K562 (cell line): ENCODE results near the gene SBK3. TPM values are rescaled to one million over a fixed set of nuclear protein-coding genes. Genes with fewer than 3 reads are reported as not detected.

Experiments
- CBFA2T3 ChIP-seq: fragments of 450-650 bp; IDR thresholded peaks from 2 replicates; pipeline ENCODE4 v1.6.1; 2017
- FUS ChIP-seq: fragments of 200-400 bp; formaldehyde crosslinking; optimal IDR thresholded peaks from 2 replicates; pipeline ENCODE3; 2017; ENCODE audit warnings: low read depth, low read length
- GABPB1 ChIP-seq: sonication (generic); formaldehyde crosslinking; IDR thresholded peaks from 2 replicates; pipeline ENCODE4 v1.8.0; 2022; ENCODE audit warnings: mild to moderate bottlenecking, missing genetic modification reagents
- HSF4 ChIP-seq: fragments of 250-450 bp; sonication (Bioruptor Pico); IDR thresholded peaks from 2 replicates; pipeline ENCODE4 v2.1.2; 2022; ENCODE audit warnings: mild to moderate bottlenecking, moderate library complexity, borderline replicate concordance
- IFI16 ChIP-seq: fragments of 250-450 bp; sonication (Bioruptor Pico); IDR thresholded peaks from 2 replicates; pipeline ENCODE4 v2.1.2; 2022; ENCODE audit warnings: mild to moderate bottlenecking, inconsistent platforms
- KAT7 ChIP-seq: sonication (generic); formaldehyde crosslinking; IDR thresholded peaks from 2 replicates; pipeline ENCODE4 v1.8.0; 2022; ENCODE audit warnings: missing genetic modification reagents, mild to moderate bottlenecking, borderline replicate concordance
- KLF1 ChIP-seq: fragments of 450-650 bp; IDR thresholded peaks from 2 replicates; pipeline ENCODE4 v1.6.1; 2016; ENCODE audit warnings: missing genetic modification characterization, missing compliant biosample characterization
- MAX ChIP-seq: sonication (generic); formaldehyde crosslinking; IDR thresholded peaks from 2 replicates; pipeline ENCODE4 v1.9.0; 2022; ENCODE audit warnings: mild to moderate bottlenecking, missing genetic modification reagents
- MCM3 ChIP-seq: fragments of 450-650 bp; IDR thresholded peaks from 2 replicates; pipeline ENCODE4 v1.6.1; 2016
- MYNN ChIP-seq, 2 experiments: sonication (generic); formaldehyde crosslinking in 1 of 2; IDR thresholded peaks; 2 replicates each; pipeline versions ENCODE4 v1.5.0 to v1.6.1; 2016 to 2020; ENCODE audit warnings: antibody characterized with exemption in 1 of 2, missing genetic modification reagents in 1 of 2
- NCOA1 ChIP-seq: fragments of 450-650 bp; IDR thresholded peaks from 2 replicates; pipeline ENCODE4 v1.6.1; 2016; ENCODE audit warnings: low read depth
- NFE2 ChIP-seq: IDR thresholded peaks from 2 replicates; pipeline ENCODE4 v1.6.1; 2014; ENCODE audit warnings: antibody characterized with exemption, low read depth
- RBM25 ChIP-seq: fragments of 200-400 bp; formaldehyde crosslinking; IDR thresholded peaks from 2 replicates; pipeline ENCODE4 v1.6.1; 2018; ENCODE audit warnings: low read length, low read depth, moderate library complexity; ENCODE audit not compliant: severe bottlenecking
- SAFB ChIP-seq: fragments of 200-400 bp; formaldehyde crosslinking; IDR thresholded peaks from 2 replicates; pipeline ENCODE4 v1.6.1; 2017; ENCODE audit warnings: low read depth, low read length, borderline replicate concordance
- SMAD4 ChIP-seq: fragments of 250-450 bp; sonication (Bioruptor Pico); conservative IDR thresholded peaks from 2 replicates; pipeline ENCODE4 v1.8.0; 2021; ENCODE audit warnings: inconsistent platforms, mild to moderate bottlenecking, moderate library complexity
- STAG1 ChIP-seq: sonication (generic); formaldehyde crosslinking; IDR thresholded peaks from 2 replicates; pipeline ENCODE4 v1.5.0; 2020; ENCODE audit warnings: missing genetic modification reagents, borderline replicate concordance
- SUPT5H ChIP-seq: fragments of 450-650 bp; IDR thresholded peaks from 2 replicates; pipeline ENCODE4 v1.6.1; 2016
- TCF7 ChIP-seq: sonication (generic); IDR thresholded peaks from 2 replicates; pipeline ENCODE4 v1.6.1; 2016; ENCODE audit warnings: antibody characterized with exemption, borderline replicate concordance
- ZC3H4 ChIP-seq: sonication (generic); formaldehyde crosslinking; IDR thresholded peaks from 2 replicates; pipeline ENCODE4 v1.9.0; 2021; ENCODE audit warnings: missing genetic modification reagents, borderline replicate concordance
- ZNF143 ChIP-seq: sonication (generic); formaldehyde crosslinking; IDR thresholded peaks from 2 replicates; pipeline ENCODE4 v1.9.0; 2022; ENCODE audit warnings: mild to moderate bottlenecking, missing genetic modification reagents
- ZNF354B ChIP-seq: fragments of 250-450 bp; sonication (Bioruptor Pico); IDR thresholded peaks from 2 replicates; pipeline ENCODE4 v1.4.0; 2020
- ZNF41 ChIP-seq: fragments of 250-450 bp; sonication (Bioruptor Pico); conservative IDR thresholded peaks from 2 replicates; pipeline ENCODE4 v1.4.0; 2020; ENCODE audit warnings: mild to moderate bottlenecking
- ZNF507 ChIP-seq: conservative IDR thresholded peaks from 2 replicates; pipeline ENCODE4 v1.6.1; 2017; ENCODE audit warnings: missing genetic modification characterization, missing compliant biosample characterization
- ZNF699 ChIP-seq: fragments of 250-450 bp; sonication (Bioruptor Pico); IDR thresholded peaks from 2 replicates; pipeline ENCODE4 v1.8.0; 2021; ENCODE audit warnings: mild to moderate bottlenecking, moderate library complexity; ENCODE audit not compliant: insufficient replicate concordance
- polyA plus RNA-seq, 8 experiments: library from polyadenylated mRNA; depleted of rRNA in 4 of 8; stranded (reverse) in 5 of 8; unstranded in 3 of 8; fragments of >200 nt; fragmentation: Nextera tagmentation in 2 of 8; fragmentation: Illumina TruSeq in 1 of 8; extraction: Ambion mirVana in 2 of 8; extraction: Trizol in 1 of 8; gene quantifications; 2 replicates each; pipeline versions ENCODE4 v1.2.1 to v1.2.3, GENCODE V29; 2011 to 2014; ENCODE audit warnings: inconsistent platforms in 1 of 8, missing spikeins in 1 of 8
- total RNA-seq, 7 experiments: library from RNA; depleted of rRNA in 6 of 7; stranded (reverse); fragments of >200 nt in 6 of 7; fragmentation: Illumina TruSeq in 2 of 7; extraction: Trizol in 2 of 7; gene quantifications; 2 replicates each; pipeline versions ENCODE4 v1.2.1 to v1.2.3, GENCODE V29; 2011 to 2021; ENCODE audit warnings: low replicate concordance in 1 of 7
- TF ChIP-seq, protein P1 (sequence below): fragments of 250-450 bp; sonication (Bioruptor Pico); IDR thresholded peaks from 2 replicates; pipeline ENCODE4 v1.4.0; 2020; ENCODE audit warnings: mild to moderate bottlenecking, moderate library complexity, borderline replicate concordance
- TF ChIP-seq, protein P2 (sequence below): fragments of 200-400 bp; formaldehyde crosslinking; IDR thresholded peaks from 2 replicates; pipeline ENCODE4 v1.6.1; 2017; ENCODE audit warnings: mild to moderate bottlenecking, low read depth, low read length, moderate library complexity

The SBK3 gene
- total and polyA plus RNA-seq, 9 of the 15 experiments (the other 6 are each of a cell fraction or from before 2014, with no cell fraction given) = 0.11 to 0.43 (median 0.13) TPM; not detected in 6

DNA sequence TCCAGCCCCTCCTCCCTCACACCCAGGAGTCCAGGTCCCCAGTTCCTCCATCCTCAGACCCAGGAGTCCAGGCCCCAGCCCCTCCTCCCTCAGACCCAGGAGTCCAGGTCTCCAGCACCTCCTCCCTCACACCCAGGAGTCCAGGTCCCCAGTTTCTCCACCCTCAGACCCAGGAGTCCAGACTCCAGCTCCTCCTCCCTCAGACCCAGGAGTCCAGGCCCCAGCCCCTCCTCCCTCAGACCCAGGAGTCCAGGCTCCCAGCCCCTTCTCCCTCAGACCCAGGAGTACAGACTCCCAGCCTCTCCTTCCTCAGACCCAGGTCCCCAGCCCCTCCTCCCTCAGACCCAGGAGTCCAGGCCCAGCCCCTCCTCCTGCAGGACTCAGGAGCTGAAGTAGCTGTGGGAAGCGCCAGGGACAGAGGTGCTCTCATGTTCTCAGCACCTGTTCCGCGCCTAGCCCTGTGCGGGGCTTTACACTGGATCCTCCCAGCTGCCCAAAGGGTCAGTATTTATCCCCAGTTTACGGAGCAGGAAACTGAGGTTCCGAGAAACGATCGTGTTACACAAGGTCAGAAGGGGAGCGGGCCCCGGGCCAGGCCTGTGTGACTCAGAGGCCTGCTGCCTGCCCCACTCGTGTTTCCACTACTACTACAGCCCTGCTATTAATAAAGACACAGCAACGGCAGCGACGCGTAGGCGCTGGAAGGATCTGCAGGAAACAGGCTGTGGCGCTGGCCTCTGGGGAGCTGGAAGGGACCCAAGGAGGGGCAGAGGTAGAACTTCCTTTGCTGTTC, 1.7 kb upstream of the SBK3 start (continued):
- no peak for TF ChIP-seq KAT7
- TF ChIP-seq NFE2 = no peak
- TF ChIP-seq ZNF507 (tag) = no peak
- TF ChIP-seq GABPB1 (CRISPR knock-in tag) = no peak
- no peak for TF ChIP-seq ZC3H4 (CRISPR knock-in tag)
- no peak for TF ChIP-seq ZNF41 (CRISPR knock-in tag)
- TF ChIP-seq ZNF699 (CRISPR knock-in tag) = no peak
- TF ChIP-seq FUS = no peak
- TF ChIP-seq SMAD4 (CRISPR knock-in tag) = peak; percentile 50; the same call in 1 of the 2 replicates
- TF ChIP-seq MAX (CRISPR knock-in tag) = peak; percentile 59; the same call in 1 of the 2 replicates
- TF ChIP-seq CBFA2T3 = peak; percentile 22
- TF ChIP-seq, protein P1, sequence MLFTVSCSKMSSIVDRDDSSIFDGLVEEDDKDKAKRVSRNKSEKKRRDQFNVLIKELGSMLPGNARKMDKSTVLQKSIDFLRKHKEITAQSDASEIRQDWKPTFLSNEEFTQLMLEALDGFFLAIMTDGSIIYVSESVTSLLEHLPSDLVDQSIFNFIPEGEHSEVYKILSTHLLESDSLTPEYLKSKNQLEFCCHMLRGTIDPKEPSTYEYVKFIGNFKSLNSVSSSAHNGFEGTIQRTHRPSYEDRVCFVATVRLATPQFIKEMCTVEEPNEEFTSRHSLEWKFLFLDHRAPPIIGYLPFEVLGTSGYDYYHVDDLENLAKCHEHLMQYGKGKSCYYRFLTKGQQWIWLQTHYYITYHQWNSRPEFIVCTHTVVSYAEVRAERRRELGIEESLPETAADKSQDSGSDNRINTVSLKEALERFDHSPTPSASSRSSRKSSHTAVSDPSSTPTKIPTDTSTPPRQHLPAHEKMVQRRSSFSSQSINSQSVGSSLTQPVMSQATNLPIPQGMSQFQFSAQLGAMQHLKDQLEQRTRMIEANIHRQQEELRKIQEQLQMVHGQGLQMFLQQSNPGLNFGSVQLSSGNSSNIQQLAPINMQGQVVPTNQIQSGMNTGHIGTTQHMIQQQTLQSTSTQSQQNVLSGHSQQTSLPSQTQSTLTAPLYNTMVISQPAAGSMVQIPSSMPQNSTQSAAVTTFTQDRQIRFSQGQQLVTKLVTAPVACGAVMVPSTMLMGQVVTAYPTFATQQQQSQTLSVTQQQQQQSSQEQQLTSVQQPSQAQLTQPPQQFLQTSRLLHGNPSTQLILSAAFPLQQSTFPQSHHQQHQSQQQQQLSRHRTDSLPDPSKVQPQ (CRISPR knock-in tag) = no peak
- no peak for TF ChIP-seq STAG1 (CRISPR knock-in tag)
- no peak for TF ChIP-seq MYNN (IDR thresholded peaks at IDR 0.05)
- TF ChIP-seq MYNN (CRISPR knock-in tag; IDR thresholded peaks at IDR 0.05) = no peak
- no peak for TF ChIP-seq SUPT5H
- TF ChIP-seq KLF1 = no peak
- no peak for TF ChIP-seq HSF4 (CRISPR knock-in tag)
- no peak for TF ChIP-seq MCM3
- peak; percentile 47; the same call in 1 of the 2 replicates for TF ChIP-seq SAFB
- no peak for TF ChIP-seq ZNF143 (CRISPR knock-in tag)
- no peak for TF ChIP-seq ZNF354B (CRISPR knock-in tag)
- TF ChIP-seq, protein P2, sequence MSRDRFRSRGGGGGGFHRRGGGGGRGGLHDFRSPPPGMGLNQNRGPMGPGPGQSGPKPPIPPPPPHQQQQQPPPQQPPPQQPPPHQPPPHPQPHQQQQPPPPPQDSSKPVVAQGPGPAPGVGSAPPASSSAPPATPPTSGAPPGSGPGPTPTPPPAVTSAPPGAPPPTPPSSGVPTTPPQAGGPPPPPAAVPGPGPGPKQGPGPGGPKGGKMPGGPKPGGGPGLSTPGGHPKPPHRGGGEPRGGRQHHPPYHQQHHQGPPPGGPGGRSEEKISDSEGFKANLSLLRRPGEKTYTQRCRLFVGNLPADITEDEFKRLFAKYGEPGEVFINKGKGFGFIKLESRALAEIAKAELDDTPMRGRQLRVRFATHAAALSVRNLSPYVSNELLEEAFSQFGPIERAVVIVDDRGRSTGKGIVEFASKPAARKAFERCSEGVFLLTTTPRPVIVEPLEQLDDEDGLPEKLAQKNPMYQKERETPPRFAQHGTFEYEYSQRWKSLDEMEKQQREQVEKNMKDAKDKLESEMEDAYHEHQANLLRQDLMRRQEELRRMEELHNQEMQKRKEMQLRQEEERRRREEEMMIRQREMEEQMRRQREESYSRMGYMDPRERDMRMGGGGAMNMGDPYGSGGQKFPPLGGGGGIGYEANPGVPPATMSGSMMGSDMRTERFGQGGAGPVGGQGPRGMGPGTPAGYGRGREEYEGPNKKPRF = no peak
- peak; percentile 46 for TF ChIP-seq RBM25
- TF ChIP-seq TCF7 = no peak
- no peak for TF ChIP-seq NCOA1
- no peak for TF ChIP-seq IFI16 (CRISPR knock-in tag)
